H4 (cell line): ENCODE data around the gene CTDSPL2. TPM values are rescaled to one million over a fixed set of nuclear protein-coding genes. Genes with fewer than 3 reads are reported as not detected.
A peak's percentile ranks its signal among the peaks of the same experiment; 100 is the strongest.
"Not testable (repeated sequence)": the region's sequence is repeated elsewhere in the genome, so short reads cannot be mapped to it uniquely, and the experiment has no call there.

Experiments used
- DNase-seq: peaks from one replicate; pipeline ENCODE4 v3.0.0-alpha.2; 2015; ENCODE audit warnings: low spot score
- total RNA-seq: library from RNA; depleted of rRNA; stranded (reverse); fragments of >200 nt; shearing (Covaris generic); gene quantifications from 2 replicates; pipeline ENCODE4 v1.2.3, GENCODE V29; 2014

Gene CTDSPL2
- total RNA-seq, 1 experiment from 2014 or later = 75.7 TPM

DNA sequence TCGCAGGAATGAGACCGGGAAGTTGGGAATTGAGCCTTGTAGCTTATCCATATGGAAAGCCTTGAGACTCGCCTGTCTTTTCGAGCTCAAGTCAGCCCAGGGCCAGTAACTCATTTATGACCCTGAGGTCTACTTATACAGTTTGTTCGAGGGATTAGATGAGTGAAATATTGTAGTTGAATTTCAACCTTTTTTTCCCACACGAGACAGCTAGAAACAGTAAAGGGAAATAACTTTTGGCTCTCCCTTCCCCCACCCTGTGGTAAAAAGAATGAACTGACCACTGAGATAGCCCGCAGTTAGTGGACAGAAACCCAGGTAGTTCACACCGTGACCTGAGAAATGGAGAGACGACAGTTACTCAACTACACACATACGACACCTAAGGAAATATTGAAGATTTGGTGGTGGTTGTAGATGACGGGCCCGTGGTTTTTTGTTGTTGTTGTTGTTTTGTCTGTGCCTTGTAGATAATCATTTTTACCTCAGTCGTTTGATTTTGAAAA, 110.4 kb downstream of the CTDSPL2 start:
- no peak for DNase-seq

DNA sequence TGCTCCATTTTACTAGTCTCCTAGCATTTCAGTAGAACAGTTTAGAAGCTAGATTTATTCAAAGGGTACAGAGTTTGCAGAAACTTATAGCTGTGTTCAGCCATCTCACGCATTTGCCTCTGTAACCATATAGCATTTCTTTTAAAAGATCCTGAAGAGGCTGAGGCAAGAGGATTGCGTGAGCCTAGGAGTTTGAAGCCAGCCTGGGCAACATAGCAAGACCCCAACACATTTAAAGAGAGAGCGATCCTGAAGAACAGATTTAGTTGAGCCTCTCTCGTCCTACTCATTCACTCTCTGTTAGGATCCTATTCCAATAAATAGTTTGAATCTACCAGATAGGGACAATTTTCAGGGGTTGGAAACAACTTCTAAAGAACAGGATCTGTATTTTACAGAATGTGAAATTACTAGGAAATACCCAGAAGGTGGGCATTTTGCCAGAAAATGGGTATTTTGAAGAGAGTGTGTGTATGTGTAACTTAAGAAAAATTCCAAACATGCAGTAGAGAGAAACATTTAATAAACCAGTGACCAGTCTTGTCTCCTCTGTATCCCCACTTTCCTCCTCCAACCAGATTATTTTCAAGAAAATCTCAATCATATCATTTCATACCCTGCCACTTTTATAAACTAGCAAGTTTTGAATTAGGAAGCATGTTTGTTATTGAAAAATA, 114.0 kb downstream of the CTDSPL2 start:
- DNase-seq = no peak

- no peak for DNase-seq
Observed at GRCh38 chr15:44542596-44542995, 115.2 kb downstream of the CTDSPL2 start.

GRCh38 chr15:44544745-44545144, 117.3 kb downstream of the CTDSPL2 start:
- not testable (repeated sequence) for DNase-seq

- no peak for DNase-seq
Observed at GRCh38 chr15:44545913-44546802, 118.7 kb downstream of the CTDSPL2 start.

GRCh38 chr15:44549152-44549551, 121.7 kb downstream of the CTDSPL2 start:
- DNase-seq = not testable (repeated sequence)

- peak; percentile 25 for DNase-seq
Observed at GRCh38 chr15:44550256-44550655, 122.8 kb downstream of the CTDSPL2 start.

GRCh38 chr15:44550734-44551133, 123.3 kb downstream of the CTDSPL2 start:
- no peak for DNase-seq

GRCh38 chr15:44554934-44555723, 127.7 kb downstream of the CTDSPL2 start:
- no peak for DNase-seq

DNA sequence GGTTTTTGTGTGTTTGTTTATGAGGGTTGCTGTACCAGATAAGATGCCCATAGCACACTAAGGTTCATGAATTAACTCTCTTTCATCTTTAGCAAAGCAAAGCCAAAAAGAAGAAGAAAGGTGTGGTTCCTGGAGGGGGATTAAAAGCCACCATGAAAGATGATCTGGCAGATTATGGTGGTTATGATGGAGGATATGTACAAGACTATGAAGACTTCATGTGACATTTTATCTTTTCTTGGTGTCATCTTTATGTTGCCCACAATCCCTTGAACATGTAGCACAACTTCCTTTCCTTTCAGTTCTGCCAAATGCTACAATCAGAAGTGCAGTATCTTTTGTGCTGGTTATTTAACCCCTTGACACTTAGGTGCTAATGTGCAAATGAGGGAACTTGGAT, 133.5 kb downstream of the CTDSPL2 start:
- DNase-seq = not testable (repeated sequence)

DNA sequence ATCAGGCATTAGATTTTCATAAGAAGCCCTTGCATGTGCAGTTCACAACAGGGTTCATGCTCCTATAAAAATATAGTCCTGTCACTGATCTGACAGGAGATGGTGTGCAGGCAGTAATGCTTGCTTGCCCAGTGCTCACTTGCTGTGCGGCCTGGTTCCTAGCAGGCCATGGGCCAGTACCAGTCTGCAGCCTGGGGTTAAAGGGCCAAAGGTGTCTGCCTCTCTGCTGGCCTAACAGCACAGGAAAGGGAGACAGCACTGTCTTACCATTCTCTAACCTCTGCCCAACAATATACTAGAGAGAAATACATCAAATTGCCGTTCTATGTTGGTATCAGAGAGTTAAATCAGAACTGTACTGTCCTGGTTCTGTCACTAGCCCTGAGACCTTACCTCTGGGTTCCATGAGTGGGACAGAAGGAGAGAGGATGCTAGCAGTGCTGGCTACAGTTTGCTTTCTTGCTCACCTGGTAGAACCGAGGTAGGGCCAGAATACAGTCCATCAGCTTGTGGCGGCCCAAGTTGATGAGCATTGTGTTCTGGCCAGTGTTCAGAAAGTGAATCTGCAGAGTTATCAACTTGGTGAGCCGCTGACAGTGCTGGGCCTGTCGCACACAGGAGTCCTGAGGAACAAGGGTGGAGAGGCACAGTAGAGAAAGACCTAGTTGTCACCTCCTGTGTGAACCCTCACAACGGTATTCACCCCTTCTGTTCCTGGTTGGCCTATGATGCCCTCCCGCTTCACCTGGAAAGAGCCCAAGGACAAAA, 138.1 kb downstream of the CTDSPL2 start:
- no peak for DNase-seq

DNA sequence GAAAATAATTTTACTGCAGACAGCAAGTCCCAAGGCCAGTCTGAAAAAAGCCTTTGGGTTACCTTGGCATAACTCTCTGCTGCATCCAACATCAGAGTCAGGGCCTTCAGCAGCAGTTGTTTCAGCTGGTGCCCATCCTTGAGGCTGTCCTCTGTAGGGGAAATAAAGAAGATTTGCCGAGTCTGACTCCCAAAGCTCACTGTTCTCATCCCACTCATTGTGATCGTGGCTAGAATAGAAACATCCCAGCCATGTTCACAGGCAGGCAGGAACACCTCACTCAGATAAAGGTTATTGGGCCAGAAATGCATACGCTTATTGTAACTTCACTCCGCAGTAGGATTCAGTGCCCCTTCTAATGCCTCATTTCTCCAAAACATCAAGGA, 138.7 kb downstream of the CTDSPL2 start:
- DNase-seq = no peak

- no peak for DNase-seq
Observed at GRCh38 chr15:44568338-44568737, 140.9 kb downstream of the CTDSPL2 start.

DNA sequence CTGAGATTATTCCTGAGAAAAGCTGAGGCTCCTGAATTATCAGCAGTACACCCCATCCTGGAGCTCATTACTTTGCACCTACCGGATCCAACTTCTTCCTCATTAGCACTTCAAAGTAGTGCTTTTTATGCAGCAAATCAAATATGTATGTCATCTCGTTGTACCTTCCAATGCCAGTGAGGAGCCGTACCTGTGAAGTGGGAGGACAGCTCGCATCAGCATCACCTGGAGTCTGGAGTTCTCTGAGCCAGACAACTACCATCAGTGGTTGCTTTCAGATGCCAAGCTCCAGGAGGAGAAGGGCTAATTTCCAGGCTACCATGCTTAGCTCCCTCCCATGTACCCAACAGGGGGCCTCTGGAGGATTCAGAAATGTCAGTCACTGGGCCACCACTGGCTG, 141.9 kb downstream of the CTDSPL2 start:
- DNase-seq = no peak

- DNase-seq = no peak
Observed at GRCh38 chr15:44570361-44570760, 142.9 kb downstream of the CTDSPL2 start.

- DNase-seq = no peak
Observed at GRCh38 chr15:44573386-44573785, 146.0 kb downstream of the CTDSPL2 start.

DNA sequence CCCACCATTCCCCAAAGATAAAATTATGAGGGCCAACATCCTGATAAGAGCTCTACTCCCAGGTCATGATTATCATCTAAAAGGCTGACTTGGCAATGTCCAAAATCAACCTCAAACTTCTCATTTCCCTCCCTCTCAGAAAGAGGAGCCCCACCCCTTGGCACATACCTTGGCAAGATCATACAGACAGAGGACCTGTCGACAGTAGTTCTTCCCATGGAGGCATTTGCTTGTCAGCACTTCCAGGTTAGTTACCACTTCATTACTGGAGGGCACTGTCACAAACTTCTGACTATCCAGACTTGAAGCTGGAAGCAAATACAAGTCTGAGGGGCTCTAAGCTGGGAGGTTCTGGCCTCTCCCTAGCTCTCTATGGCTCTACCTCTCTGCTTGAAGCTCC, 147.3 kb downstream of the CTDSPL2 start:
- DNase-seq = no peak
